AG04449 (cell line): ENCODE measurements around the gene STN1.

Experiments
- CTCF ChIA-PET: fragments of 350-600 bp; formaldehyde crosslinking; extraction: SDS; loops from one replicate; lab custom pipeline; 2021; ENCODE audit warnings: antibody characterized with exemption; lab: Yijun Ruan, JAX
- POLR2A ChIA-PET: fragments of 400-600, 350-600 bp; formaldehyde crosslinking; extraction: SDS; loops from one replicate; lab custom pipeline; 2020; ENCODE audit warnings: antibody characterized with exemption, inconsistent platforms; lab: Yijun Ruan, JAX
- DNase-seq: peaks from one replicate; pipeline ENCODE4 v3.0.0-alpha.2; 2010; ENCODE audit warnings: low read depth, low spot score
- H3K4me3 ChIP-seq: 2 replicates; pipeline ENCODE4 v1.5.1; 2011; ENCODE audit warnings: low read depth, mild to moderate bottlenecking, control low read depth, low read length
- CTCF ChIP-seq: IDR thresholded peaks from one replicate; pipeline ENCODE4 v1.5.1; 2011; ENCODE audit warnings: mild to moderate bottlenecking, moderate library complexity, low read length, control low read depth, inconsistent platforms; ENCODE audit not compliant: insufficient read depth; ENCODE audit errors: missing control alignments

STN1 gene

GRCh38 chr10:103855852-103856796 lies 61.9 kb downstream of the STN1 start:
- DNase-seq, result no peak
- H3K4me3 ChIP-seq, result peak overlapping the region; percentile 76
- no peak for TF ChIP-seq CTCF
- POLR2A ChIA-PET, result no interaction called here
- CTCF ChIA-PET, result interaction anchor here (0.7 to 13.5 kb wide), 15 partner anchors 10 to 170 kb away, joined by 3 to 356 read pairs (median 4); no protein-coding TSS in a partner anchor

- POLR2A ChIA-PET, result interaction anchor here (1.6 kb wide), 1 partner anchor 12 kb away, joined by 5 read pairs; no protein-coding TSS in a partner anchor
- peak within 1 kb of the TSS; percentile 76 for H3K4me3 ChIP-seq
- peak; percentile 37 for TF ChIP-seq CTCF
- DNase-seq, result no peak
- CTCF ChIA-PET, result interaction anchor here (1.0 to 13.5 kb wide), 15 partner anchors 9 to 257 kb away, joined by 3 to 356 read pairs (median 5); no protein-coding TSS in a partner anchor
Observed at GRCh38 chr10:103855424-103855823, 62.6 kb downstream of the STN1 start, which contains the start of gene SH3PXD2A. Gene SH3PXD2A (minus strand): TSS chr10:103855576. CDS start chr10:103855266, 310 bp downstream.

- peak overlapping the region; percentile 76 for H3K4me3 ChIP-seq
- ChIA-PET POLR2A (interaction anchor here (1.6 kb wide), 1 partner anchor 11 kb away, joined by 5 read pairs; no protein-coding TSS in a partner anchor), CTCF (interaction anchor here (0.8 to 13.5 kb wide), 17 partner anchors 10 to 256 kb away, joined by 3 to 356 read pairs (median 4); no protein-coding TSS in a partner anchor)
- DNase-seq, result no peak
- TF ChIP-seq CTCF, result peak; percentile 37
Observed at GRCh38 chr10:103854686-103855391, 63.1 kb downstream of the STN1 start.

- peak; percentile 17 for TF ChIP-seq CTCF
- H3K4me3 ChIP-seq, result peak overlapping the region; percentile 76
- POLR2A ChIA-PET, result interaction anchor here (1.6 kb wide), 1 partner anchor 11 kb away, joined by 5 read pairs; no protein-coding TSS in a partner anchor
- DNase-seq, result no peak
- CTCF ChIA-PET, result interaction anchor here (0.8 to 13.5 kb wide), 15 partner anchors 10 to 256 kb away, joined by 3 to 356 read pairs (median 4); no protein-coding TSS in a partner anchor
Observed at GRCh38 chr10:103854265-103854685, 63.7 kb downstream of the STN1 start.

GRCh38 chr10:103853428-103854264 lies 64.3 kb downstream of the STN1 start:
- POLR2A ChIA-PET, result interaction anchor here (1.6 kb wide), 1 partner anchor 10 kb away, joined by 5 read pairs; no protein-coding TSS in a partner anchor
- CTCF ChIA-PET, result interaction anchor here (0.8 to 13.5 kb wide), 13 partner anchors 10 to 208 kb away, joined by 3 to 356 read pairs (median 4); no protein-coding TSS in a partner anchor
- peak overlapping the region; percentile 76 for H3K4me3 ChIP-seq
- DNase-seq, result no peak
- no peak for TF ChIP-seq CTCF
